Stimulated activated CD8-positive, alpha-beta memory T cell treated with anti-CD3 and anti-CD28 coated beads, Interleukin-4, amount 100 ng/mL, for 48 hours (primary cell): ENCODE measurements around the gene GALP.
A peak's percentile ranks its signal among the peaks of the same experiment; 100 is the strongest.
"Not testable (repeated sequence)": the region's sequence is repeated elsewhere in the genome, so short reads cannot be mapped to it uniquely, and the experiment has no call there.

Experiments
- DNase-seq: peaks from one replicate; pipeline ENCODE4 v3.0.0-alpha.2; 2020

GALP gene

GRCh38 chr19:56148955-56149655 lies 26.7 kb upstream of the GALP start:
- DNase-seq, result not testable (repeated sequence)

- no peak for DNase-seq
Measured at GRCh38 chr19:56149656-56150038, 26.2 kb upstream of the GALP start.

DNA sequence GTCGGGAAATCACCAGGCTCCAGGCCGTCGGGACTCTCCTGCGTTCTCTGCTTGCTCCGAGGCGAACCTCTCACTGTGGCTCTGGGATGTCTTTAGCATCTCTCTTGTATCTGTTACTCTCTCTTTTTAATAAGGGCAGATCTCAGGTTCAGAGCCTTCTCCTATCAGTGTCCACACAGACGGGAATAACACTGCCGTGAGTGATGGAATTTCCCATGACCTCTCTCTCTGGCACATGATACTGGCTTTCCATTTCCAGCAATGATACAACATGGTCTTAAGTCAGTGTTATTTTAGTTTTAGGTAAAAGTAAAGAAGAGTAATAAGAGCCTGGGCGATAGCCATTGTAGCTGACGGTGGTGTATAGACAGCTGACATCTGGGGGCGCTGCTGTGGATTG lies 25.4 kb upstream of the GALP start:
- DNase-seq, result no peak

DNA sequence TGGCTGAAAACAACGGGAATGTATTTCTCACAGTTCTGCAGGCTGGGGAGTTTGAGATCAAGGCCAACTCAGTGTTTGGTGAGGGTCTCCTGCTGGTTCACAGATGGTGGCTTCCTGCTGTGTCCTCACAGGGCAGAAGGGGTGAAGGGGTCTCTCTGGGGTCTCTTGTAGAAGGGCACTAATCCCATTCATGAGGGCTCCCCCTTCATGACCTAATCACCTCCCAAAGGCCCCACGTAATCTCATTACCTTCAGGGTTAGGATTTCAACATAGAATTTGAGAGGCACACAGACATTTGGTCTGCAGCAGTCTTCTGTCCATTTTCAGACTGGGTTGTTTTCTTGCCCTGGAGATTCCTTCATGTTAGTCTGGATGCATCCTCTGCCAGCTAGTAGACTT lies 23.2 kb upstream of the GALP start:
- no peak for DNase-seq

DNA sequence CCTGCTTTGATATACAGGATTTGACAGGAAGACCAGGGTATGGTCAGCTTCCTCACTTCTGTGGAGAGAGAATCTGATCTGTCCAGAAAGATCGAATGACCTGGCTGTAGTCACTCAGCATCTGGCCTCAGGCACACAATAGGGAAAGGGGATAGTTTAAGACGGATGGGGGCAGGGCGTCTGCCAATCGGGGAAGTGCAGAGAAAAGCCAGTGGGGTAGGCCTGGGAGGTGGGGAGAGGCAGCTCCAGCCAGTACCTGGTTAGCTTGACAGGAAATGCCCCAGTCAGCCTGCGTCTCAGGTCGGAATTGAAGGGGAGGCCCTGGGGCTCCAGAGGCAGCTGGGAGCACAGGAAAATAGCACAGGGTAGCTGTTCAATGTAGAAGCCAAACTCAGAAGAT lies 22.3 kb upstream of the GALP start:
- DNase-seq, result no peak

GRCh38 chr19:56155124-56155687 lies 20.6 kb upstream of the GALP start:
- DNase-seq, result no peak

- no peak for DNase-seq
Measured at GRCh38 chr19:56156768-56157167, 19.0 kb upstream of the GALP start.

GRCh38 chr19:56158170-56158757 lies 17.5 kb upstream of the GALP start:
- no peak for DNase-seq

DNA sequence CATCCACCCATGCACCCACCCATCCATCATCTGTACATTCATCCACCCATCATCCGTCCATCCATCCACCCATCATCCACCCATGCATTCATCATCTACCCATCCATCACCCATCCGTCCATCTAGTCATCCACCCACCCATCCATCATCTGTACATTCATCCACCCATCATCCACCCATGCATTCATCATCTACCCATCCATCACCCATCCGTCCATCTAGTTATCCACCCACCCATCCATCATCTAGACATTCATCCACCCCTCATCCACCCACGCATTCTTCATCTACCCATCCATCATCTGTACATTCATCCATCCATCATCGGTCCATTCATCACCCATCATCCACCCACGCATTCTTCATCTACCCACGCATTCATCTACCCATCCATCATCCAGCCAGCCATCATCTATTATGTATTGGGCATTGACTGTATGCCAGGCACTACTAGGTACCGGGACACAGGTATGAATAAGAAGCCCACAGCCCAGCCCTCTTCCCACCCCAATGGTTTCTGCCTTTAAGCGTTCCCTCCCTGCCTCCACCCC lies 16.7 kb upstream of the GALP start:
- DNase-seq, result no peak

DNA sequence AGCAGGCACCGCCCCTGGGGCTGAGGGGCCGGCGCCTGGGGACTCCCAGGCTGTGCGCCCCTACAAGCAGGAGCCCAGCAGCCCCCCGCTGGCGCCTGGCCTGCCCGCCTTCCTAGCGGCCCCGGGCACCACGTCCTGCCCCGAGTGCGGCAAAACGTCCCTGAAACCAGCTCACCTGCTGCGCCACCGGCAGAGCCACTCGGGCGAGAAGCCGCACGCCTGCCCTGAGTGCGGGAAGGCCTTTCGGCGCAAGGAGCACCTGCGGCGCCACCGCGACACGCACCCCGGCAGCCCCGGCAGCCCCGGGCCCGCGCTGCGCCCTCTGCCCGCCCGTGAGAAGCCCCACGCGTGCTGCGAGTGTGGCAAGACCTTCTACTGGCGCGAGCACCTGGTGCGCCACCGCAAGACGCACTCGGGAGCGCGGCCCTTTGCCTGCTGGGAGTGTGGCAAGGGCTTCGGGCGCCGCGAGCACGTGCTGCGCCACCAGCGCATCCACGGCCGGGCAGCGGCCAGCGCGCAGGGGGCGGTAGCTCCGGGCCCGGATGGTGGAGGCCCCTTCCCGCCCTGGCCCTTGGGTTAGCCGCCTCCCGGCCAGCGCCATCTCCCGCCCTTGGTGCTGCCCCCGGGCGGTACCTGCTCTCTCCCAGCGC lies 16.1 kb upstream of the GALP start:
- no peak for DNase-seq

GRCh38 chr19:56161534-56161933 lies 14.3 kb upstream of the GALP start:
- DNase-seq, result no peak

DNA sequence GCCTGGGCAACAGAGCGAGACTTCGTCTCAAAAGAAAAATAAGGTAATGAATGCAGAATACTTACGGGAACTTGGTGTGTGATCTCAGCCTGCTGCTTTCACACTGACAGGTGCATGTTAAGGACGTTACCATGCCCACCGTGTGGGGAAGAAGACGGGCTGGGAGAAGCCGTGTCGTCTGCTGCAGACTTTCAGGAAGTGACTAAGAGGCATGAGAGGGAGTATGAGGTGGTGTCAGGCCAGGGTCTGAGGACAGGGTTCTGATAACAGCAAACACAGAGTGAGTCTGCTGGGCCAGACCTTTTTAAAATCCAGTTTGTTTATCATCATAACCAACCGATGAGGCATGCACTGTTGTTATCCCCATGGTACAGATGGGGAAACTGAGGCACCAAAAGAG lies 13.6 kb upstream of the GALP start:
- DNase-seq, result peak; percentile 50

DNA sequence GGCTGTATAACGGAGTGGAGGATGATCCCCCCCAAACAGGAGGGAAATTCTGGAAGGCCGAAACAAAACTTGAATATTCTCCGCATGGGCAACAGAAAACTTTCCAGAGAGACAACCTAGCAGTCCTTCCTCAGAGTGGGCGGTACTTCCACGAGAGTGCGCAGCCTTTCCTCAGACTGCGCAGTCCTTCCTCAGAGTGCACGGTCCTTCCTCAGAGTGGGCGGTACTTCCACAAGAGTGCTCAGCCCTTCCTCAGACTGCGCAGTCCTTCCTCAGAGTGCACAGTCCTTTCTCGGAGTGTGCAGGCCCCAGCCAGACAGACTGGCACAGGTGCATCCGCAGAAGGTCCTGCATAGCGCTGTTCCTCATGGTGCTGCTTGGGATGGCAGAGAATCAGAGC lies 12.7 kb upstream of the GALP start:
- no peak for DNase-seq

GRCh38 chr19:56167064-56167578 lies 8.7 kb upstream of the GALP start:
- no peak for DNase-seq

DNA sequence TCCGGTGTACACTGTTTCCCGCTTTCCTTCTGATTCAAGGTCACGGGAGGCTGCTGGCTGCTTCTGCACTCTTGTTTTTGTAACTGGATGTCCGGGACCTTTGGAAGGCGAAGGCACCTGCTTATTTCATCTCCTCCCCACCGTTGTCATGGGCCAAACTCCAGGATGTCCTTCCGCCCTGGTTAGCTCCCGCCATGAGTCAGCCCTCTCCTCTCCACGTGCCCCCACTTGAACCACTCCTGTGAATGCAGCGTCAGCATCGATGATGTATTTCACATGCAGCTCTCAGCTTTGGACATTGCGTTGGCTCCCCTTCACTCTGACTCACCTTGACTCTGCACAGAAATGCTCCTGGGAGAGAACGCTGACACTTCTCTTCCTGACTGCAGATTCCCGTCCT lies 5.5 kb upstream of the GALP start:
- no peak for DNase-seq

DNA sequence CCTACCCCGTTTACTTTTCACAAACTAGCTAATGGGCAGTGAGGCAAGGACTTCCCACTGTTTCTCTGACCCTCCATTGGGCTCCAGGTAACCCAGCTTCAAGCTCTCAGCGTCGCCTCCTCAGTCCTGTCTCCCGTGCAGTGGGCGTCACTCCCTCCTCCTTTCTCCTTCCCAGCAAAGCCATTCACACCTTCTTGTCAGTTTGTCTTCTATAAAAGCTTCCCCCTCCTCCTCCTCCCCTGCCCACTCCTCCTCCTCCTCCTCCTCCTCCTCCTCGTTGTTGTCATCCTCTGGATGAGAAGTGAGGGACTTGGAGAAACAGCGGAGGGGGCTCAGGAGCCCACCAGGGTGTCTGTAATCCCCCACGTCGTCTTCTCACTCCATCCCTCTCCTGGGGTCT lies 1.7 kb upstream of the GALP start:
- no peak for DNase-seq

DNA sequence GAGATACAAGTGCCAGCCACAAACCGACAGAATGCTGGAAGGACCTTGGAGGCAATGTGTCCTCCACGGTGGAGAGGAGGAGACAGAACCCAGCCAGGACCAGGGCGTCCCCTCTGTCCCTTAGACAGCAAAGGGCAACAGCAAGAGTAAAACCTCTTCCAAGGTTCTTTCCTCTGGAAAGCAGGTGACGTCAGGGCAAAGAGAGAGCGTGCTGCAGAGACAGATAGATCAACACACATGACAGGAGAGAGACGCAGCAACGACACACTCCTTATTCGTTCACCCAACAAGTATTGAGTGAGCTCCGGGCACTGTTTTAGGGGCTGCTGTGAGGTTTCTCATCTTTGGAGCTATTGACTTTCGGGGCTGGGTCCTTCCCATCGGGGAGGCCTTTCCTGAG lies 1.3 kb upstream of the GALP start:
- no peak for DNase-seq

DNA sequence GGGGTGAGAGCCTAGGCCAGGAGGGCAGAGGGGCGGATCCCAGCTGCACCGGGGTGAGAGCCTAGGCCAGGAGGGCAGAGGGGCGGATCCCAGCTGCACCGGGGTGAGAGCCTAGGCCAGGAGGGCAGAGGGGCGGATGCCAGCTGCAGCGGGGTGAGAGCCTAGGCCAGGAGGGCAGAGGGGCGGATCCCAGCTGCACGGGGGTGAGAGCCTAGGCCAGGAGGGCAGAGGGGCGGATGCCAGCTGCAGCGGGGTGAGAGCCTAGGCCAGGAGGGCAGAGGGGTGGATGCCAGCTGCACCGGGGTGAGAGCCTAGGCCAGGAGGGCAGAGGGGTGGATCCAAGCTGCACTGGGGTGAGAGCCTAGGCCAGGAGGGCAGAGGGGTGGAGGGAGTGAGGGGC lies 502 bp downstream of the GALP start:
- DNase-seq, result not testable (repeated sequence)

DNA sequence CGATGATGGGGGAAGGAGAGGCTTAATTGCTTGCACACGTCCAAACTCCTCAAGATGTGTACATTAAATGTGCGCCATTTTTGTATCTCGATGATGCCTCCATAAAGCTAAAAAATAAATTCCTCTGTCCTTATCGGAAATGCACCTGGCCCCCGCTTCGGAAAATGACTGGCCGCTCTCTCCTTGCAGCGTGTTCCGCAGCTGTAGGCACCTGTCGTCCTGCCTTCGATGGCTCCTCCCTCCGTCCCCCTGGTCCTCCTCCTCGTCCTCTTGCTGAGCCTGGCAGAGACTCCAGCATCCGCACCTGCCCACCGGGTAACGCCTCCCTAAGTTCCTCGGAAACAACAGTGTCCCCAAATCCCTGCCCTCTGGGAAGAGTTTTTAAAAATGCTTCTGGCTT lies 1.1 kb downstream of the GALP start:
- DNase-seq, result no peak

- DNase-seq, result no peak
Measured at GRCh38 chr19:56177564-56178243, 1.9 kb downstream of the GALP start.

- DNase-seq, result no peak
Measured at GRCh38 chr19:56189785-56190184, 14.0 kb downstream of the GALP start.

- DNase-seq, result no peak
Measured at GRCh38 chr19:56191115-56191514, 15.3 kb downstream of the GALP start.

DNA sequence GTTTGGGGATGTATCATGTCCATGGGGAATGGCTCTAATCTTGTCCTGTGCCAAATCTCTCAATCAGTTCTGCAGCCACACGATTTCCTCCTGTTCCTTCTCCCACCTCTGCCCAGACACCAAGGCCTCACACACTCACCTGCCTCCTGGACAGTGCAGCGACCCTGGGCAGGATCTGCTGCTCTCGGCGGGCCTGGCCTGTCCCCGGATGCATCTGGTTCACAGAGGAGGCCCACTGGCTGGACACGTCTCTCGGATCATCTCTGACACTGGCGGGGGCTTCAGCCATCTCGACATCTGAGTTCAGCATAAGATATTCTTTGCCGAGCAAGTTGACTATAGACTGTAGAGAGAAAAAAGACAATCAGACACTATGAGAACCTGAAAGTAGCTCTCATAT lies 15.9 kb downstream of the GALP start:
- DNase-seq, result no peak
